Measurements from ENCODE around the gene MTHFD1L.

GRCh38 chr6:151060096-151060765 lies 194.7 kb downstream of the MTHFD1L start:
- TF ChIP-seq, protein P1, sequence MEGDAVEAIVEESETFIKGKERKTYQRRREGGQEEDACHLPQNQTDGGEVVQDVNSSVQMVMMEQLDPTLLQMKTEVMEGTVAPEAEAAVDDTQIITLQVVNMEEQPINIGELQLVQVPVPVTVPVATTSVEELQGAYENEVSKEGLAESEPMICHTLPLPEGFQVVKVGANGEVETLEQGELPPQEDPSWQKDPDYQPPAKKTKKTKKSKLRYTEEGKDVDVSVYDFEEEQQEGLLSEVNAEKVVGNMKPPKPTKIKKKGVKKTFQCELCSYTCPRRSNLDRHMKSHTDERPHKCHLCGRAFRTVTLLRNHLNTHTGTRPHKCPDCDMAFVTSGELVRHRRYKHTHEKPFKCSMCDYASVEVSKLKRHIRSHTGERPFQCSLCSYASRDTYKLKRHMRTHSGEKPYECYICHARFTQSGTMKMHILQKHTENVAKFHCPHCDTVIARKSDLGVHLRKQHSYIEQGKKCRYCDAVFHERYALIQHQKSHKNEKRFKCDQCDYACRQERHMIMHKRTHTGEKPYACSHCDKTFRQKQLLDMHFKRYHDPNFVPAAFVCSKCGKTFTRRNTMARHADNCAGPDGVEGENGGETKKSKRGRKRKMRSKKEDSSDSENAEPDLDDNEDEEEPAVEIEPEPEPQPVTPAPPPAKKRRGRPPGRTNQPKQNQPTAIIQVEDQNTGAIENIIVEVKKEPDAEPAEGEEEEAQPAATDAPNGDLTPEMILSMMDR (IDR thresholded peaks at IDR 0.05), result no peak
- TF ChIP-seq POLR2AphosphoS5 (IDR thresholded peaks at IDR 0.05), result no peak
